ENCODE results near the gene ZNRD2. TPM values are rescaled to one million over a fixed set of nuclear protein-coding genes. Genes with fewer than 3 reads are reported as not detected.
A peak's percentile ranks its signal among the peaks of the same experiment; 100 is the strongest.

The ZNRD2 gene
- total RNA-seq, 5 donors from 2014 or later (not counting 1 experiment from before 2014, with no cell fraction given), result 32.5 to 36.9 (median 34.5) TPM

DNA sequence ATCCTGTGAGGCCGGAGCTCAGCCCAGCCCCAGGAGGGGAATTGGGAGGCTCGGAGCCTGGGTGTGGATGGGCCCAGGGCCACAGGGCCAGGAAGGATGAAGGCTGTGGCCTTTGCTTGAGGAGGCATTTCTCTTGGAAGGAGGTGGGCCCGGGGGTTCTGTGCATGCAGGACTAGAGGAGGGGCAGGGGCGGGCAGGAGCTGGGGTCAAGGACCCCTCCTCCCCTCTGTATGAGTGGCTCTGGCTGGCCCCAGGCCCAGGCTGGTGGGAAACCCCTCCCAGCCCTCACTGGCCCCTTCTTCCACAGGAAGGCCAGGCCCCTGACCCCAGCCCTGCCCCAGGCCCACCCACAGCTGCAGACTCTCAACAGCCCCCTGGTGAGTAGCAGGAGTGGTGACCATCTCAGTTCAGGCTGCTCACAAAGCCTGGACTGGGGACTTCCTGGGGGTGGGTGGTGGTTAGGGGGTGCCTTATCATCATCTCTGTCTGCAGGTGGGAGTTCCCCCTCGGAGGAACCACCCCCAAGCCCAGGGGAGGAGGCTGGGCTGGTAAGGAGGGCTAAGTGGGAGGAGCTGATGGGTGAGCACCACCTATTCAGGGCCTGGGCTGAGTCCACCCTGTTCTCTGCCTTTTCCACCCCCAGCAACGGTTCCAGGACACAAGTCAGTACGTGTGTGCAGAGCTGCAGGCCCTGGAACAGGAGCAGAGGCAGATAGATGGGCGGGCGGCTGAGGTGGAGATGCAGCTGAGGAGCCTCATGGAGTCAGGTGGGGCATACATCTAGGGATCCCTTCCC lies 19.4 kb downstream of the ZNRD2 start:
- POLR2A ChIA-PET, result no interaction called here

DNA sequence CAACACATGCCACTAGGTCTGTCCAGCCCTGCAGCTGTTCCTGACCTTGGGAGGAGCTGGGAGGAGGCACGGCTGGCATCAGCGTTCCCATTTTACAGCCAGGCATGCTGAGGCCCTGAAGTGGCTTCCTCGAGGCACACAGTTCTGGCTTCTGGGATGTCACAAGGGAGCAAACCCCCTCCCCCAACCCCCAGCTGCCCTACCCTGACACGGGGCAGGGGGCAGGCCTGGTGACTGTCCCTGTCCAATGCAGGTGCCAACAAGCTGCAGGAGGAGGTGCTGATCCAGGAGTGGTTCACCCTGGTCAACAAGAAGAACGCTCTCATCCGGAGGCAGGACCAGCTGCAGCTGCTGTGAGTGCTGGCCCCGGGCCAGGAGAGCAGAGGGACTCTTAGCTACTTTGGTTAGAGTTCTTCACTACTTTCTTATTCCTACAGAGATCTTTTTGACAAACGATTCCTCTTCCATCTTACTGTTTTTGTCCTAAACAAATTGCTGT lies 20.0 kb downstream of the ZNRD2 start:
- Histone ChIP-seq H3K27ac (ENCODE audit: low read length) (no peak overlapping the region), H3K9me3 (no peaks in the 10 kb centered on the region), H3K4me1 (ENCODE audit: control insufficient read depth in 1 of 2, extremely low read depth in 1 of 2, insufficient read depth in 2 of 2, low read length in 2 of 2) (peaks cover 4 to 47% of the 10 kb centered on the region in 2 experiments), H3K27me3 (replicated peaks in 1 of 2; ENCODE audit: control insufficient read depth in 2 of 2, extremely low read depth in 1 of 2, insufficient read depth in 2 of 2, low read length in 1 of 2) (no peaks in the 10 kb centered on the region), H3K36me3 (ENCODE audit: control insufficient read depth in 2 of 2, extremely low read depth in 1 of 2, insufficient read depth in 1 of 2, low read length in 1 of 2) (peaks cover 3 to 47% of the 10 kb centered on the region in 2 donors), H3K4me3 (ENCODE audit: control insufficient read depth in 1 of 2, extremely low read depth in 1 of 2, low read length in 1 of 2) (no peak overlapping the region)
- H3K9me3 Mint-ChIP-seq, result no peaks in the 10 kb centered on the region
- H3K4me3 Mint-ChIP-seq, result no peak overlapping the region
- H3K27me3 Mint-ChIP-seq, result no peaks in the 10 kb centered on the region
- DNase-seq, result no peak
- H3K27ac Mint-ChIP-seq, result peak overlapping the region in 1 of 2 donors; percentile 35
- peaks cover 5% of the 10 kb centered on the region for H3K36me3 Mint-ChIP-seq
- ChIA-PET CTCF (interaction anchor here in 1 of 2 donors (0.6 kb wide), 1 partner anchor 26 kb away, joined by 3 read pairs; no protein-coding TSS in a partner anchor), POLR2A (no interaction called here)
- peaks cover 32 to 39% (median 34%) of the 10 kb centered on the region in 3 donors for H3K4me1 Mint-ChIP-seq
- WGBS (ENCODE audit: insufficient coverage), result 71% methylated on average over 4 of the region's 8 CpGs
- no peak for ATAC-seq (replicated peaks in 1 of 4)

More for the DNA sequence above, 19.4 kb downstream of the ZNRD2 start:
- no peak overlapping the region for H3K4me3 ChIP-seq (ENCODE audit: control insufficient read depth in 1 of 2, extremely low read depth in 1 of 2, low read length in 1 of 2)
- Mint-ChIP-seq H3K27me3 (no peaks in the 10 kb centered on the region), H3K27ac (no peak overlapping the region), H3K4me3 (no peak overlapping the region), H3K9me3 (no peaks in the 10 kb centered on the region), H3K4me1 (peaks cover 27 to 34% (median 28%) of the 10 kb centered on the region in 3 donors), H3K36me3 (peaks cover 5% of the 10 kb centered on the region)
- DNase-seq, result peak in 8 of 35 experiments; percentile 22 to 57 (median 38)
- H3K9me3 ChIP-seq, result no peaks in the 10 kb centered on the region
- H3K36me3 ChIP-seq (ENCODE audit: control insufficient read depth in 2 of 2, extremely low read depth in 1 of 2, insufficient read depth in 1 of 2, low read length in 1 of 2), result peaks cover 3 to 49% of the 10 kb centered on the region in 2 donors
- CTCF ChIA-PET, result interaction anchor here in 1 of 2 donors (0.8 to 1.0 kb wide), 2 partner anchors 48 to 50 kb away, joined by 3 to 4 read pairs; no protein-coding TSS in a partner anchor
- peak overlapping the region; percentile 21 for H3K27ac ChIP-seq (ENCODE audit: low read length)
- ATAC-seq (replicated peaks in 1 of 4), result peak in 1 of 4 experiments; percentile 40
- no peaks in the 10 kb centered on the region for H3K27me3 ChIP-seq (replicated peaks in 1 of 2; ENCODE audit: control insufficient read depth in 2 of 2, extremely low read depth in 1 of 2, insufficient read depth in 2 of 2, low read length in 1 of 2)
- H3K4me1 ChIP-seq (ENCODE audit: control insufficient read depth in 1 of 2, extremely low read depth in 1 of 2, insufficient read depth in 2 of 2, low read length in 2 of 2), result peaks cover 4 to 40% of the 10 kb centered on the region in 2 experiments
- 93% methylated on average over 3 of the region's 9 CpGs for WGBS (ENCODE audit: insufficient coverage)

DNA sequence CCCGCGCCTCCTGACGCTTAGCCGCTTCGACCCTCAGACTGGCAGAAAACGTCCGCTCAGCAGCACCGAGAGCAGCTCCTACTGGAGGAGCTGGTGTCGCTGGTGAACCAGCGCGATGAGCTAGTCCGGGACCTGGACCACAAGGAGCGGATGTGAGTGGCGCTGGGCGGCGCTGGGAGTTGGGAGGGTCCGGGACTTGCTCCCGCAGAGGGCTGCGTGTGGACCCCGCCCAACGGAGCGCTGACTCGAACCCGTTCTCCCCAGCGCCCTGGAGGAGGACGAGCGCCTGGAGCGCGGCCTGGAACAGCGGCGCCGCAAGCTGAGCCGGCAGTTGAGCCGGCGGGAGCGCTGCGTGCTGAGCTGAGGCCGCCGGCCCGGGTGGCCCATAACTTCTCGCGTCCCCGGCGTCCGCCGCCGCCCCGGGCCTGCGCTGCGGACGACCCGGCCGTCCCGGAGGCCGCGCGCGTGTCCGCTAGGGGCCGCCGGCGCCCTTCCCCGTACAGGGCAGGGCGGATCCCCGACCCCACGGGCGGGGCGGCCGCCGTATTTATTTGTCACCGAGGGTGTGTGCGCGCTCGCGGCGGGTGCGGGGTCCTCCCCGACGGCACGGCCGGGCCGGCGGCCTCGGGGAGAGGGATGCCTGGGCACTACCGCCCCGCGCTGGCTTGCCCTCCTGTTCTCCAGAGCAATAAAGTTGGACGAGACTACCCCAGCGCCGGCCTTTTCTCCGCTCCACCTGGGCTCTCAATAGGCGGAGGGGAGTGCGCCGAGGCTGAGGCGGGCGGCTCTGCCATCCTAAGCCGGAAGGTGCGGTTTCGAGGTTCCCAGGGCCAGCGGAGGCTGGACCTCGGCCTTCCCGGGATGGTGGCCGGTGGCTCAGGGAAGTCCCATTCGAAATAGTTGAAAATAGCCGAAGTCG lies 21.9 kb downstream of the ZNRD2 start:
- Histone ChIP-seq H3K9me3 (no peaks in the 10 kb centered on the region), H3K27ac (ENCODE audit: low read length) (no peak overlapping the region), H3K36me3 (ENCODE audit: control insufficient read depth in 2 of 2, extremely low read depth in 1 of 2, insufficient read depth in 1 of 2, low read length in 1 of 2) (peaks cover 3 to 31% of the 10 kb centered on the region in 2 donors), H3K4me1 (ENCODE audit: control insufficient read depth in 1 of 2, extremely low read depth in 1 of 2, insufficient read depth in 2 of 2, low read length in 2 of 2) (peaks cover 4 to 49% of the 10 kb centered on the region in 2 experiments), H3K27me3 (replicated peaks in 1 of 2; ENCODE audit: control insufficient read depth in 2 of 2, extremely low read depth in 1 of 2, insufficient read depth in 2 of 2, low read length in 1 of 2) (no peaks in the 10 kb centered on the region), H3K4me3 (ENCODE audit: control insufficient read depth in 1 of 2, extremely low read depth in 1 of 2, low read length in 1 of 2) (no peak overlapping the region)
- H3K4me1 Mint-ChIP-seq, result peaks cover 25 to 37% (median 31%) of the 10 kb centered on the region in 3 donors
- DNase-seq (no peak), ATAC-seq (replicated peaks in 1 of 4) (no peak)
- ChIA-PET POLR2A (no interaction called here), CTCF (interaction anchor here (0.6 to 0.7 kb wide), 4 partner anchors 16 to 621 kb away, joined by 3 to 6 read pairs (median 4); no protein-coding TSS in a partner anchor)
- H3K27me3 Mint-ChIP-seq, result no peaks in the 10 kb centered on the region
- H3K36me3 Mint-ChIP-seq, result peaks cover 5% of the 10 kb centered on the region
- no peak overlapping the region for H3K4me3 Mint-ChIP-seq
- WGBS (ENCODE audit: insufficient coverage), result 96% methylated on average over 90 of the region's 106 CpGs
- H3K9me3 Mint-ChIP-seq, result no peaks in the 10 kb centered on the region
- H3K27ac Mint-ChIP-seq, result no peak overlapping the region

- peaks cover 9% of the 10 kb centered on the region for H3K36me3 Mint-ChIP-seq
- 85% methylated on average over 15 of the region's 22 CpGs for WGBS (ENCODE audit: insufficient coverage)
- Histone ChIP-seq H3K4me3 (ENCODE audit: control insufficient read depth in 1 of 2, extremely low read depth in 1 of 2, low read length in 1 of 2) (no peak overlapping the region), H3K27ac (ENCODE audit: low read length) (no peak overlapping the region), H3K36me3 (ENCODE audit: control insufficient read depth in 2 of 2, extremely low read depth in 1 of 2, insufficient read depth in 1 of 2, low read length in 1 of 2) (peaks cover 8 to 38% of the 10 kb centered on the region in 2 donors), H3K4me1 (ENCODE audit: control insufficient read depth in 1 of 2, extremely low read depth in 1 of 2, insufficient read depth in 2 of 2, low read length in 2 of 2) (peaks cover 4 to 41% of the 10 kb centered on the region in 2 experiments), H3K27me3 (replicated peaks in 1 of 2; ENCODE audit: control insufficient read depth in 2 of 2, extremely low read depth in 1 of 2, insufficient read depth in 2 of 2, low read length in 1 of 2) (no peaks in the 10 kb centered on the region), H3K9me3 (no peaks in the 10 kb centered on the region)
- no peaks in the 10 kb centered on the region for H3K9me3 Mint-ChIP-seq
- H3K4me1 Mint-ChIP-seq, result peaks cover 19 to 29% (median 24%) of the 10 kb centered on the region in 3 donors
- CTCF ChIA-PET, result interaction anchor here (0.5 to 1.6 kb wide), 3 partner anchors 13 to 53 kb away, joined by 5 read pairs; no protein-coding TSS in a partner anchor
- H3K27me3 Mint-ChIP-seq, result no peaks in the 10 kb centered on the region
- DNase-seq, result no peak
- H3K4me3 Mint-ChIP-seq, result no peak overlapping the region
- H3K27ac Mint-ChIP-seq, result no peak overlapping the region
- POLR2A ChIA-PET, result no interaction called here
- no peak for ATAC-seq (replicated peaks in 1 of 4)
These were observed 22.7 kb downstream of the ZNRD2 start for GRCh38 chr11:65592858-65593517.

GRCh38 chr11:65593518-65594414 lies 23.5 kb downstream of the ZNRD2 start:
- ChIA-PET CTCF (interaction anchor here (0.5 to 1.6 kb wide), 3 partner anchors 14 to 54 kb away, joined by 5 read pairs; no protein-coding TSS in a partner anchor), POLR2A (no interaction called here)
- peak in 9 of 35 experiments; percentile 37 to 65 (median 53) for DNase-seq
- H3K27me3 ChIP-seq (replicated peaks in 1 of 2; ENCODE audit: control insufficient read depth in 2 of 2, extremely low read depth in 1 of 2, insufficient read depth in 2 of 2, low read length in 1 of 2), result no peaks in the 10 kb centered on the region
- peaks cover 0 to 33% of the 10 kb centered on the region in 2 experiments for H3K4me1 ChIP-seq (ENCODE audit: control insufficient read depth in 1 of 2, extremely low read depth in 1 of 2, insufficient read depth in 2 of 2, low read length in 2 of 2)
- H3K27ac ChIP-seq (ENCODE audit: low read length), result no peak overlapping the region
- peak overlapping the region in 1 of 2 donors; percentile 52 for H3K27ac Mint-ChIP-seq
- peaks cover 16 to 46% of the 10 kb centered on the region in 2 donors for H3K36me3 ChIP-seq (ENCODE audit: control insufficient read depth in 2 of 2, extremely low read depth in 1 of 2, insufficient read depth in 1 of 2, low read length in 1 of 2)
- no peaks in the 10 kb centered on the region for H3K9me3 Mint-ChIP-seq
- H3K4me3 ChIP-seq (ENCODE audit: control insufficient read depth in 1 of 2, extremely low read depth in 1 of 2, low read length in 1 of 2), result no peak overlapping the region
- no peak overlapping the region for H3K4me3 Mint-ChIP-seq
- peaks cover 11 to 21% (median 16%) of the 10 kb centered on the region in 3 donors for H3K4me1 Mint-ChIP-seq
- H3K9me3 ChIP-seq, result no peaks in the 10 kb centered on the region
- 91% methylated on average over 22 of the region's 26 CpGs for WGBS (ENCODE audit: insufficient coverage)
- peak; percentile 60 to 69 (median 64) for ATAC-seq (replicated peaks in 1 of 4)
- H3K36me3 Mint-ChIP-seq, result peaks cover 10% of the 10 kb centered on the region
- H3K27me3 Mint-ChIP-seq, result no peaks in the 10 kb centered on the region

All from T-cell (primary cell).